Measurements from ENCODE around the gene SNX2.
"Not testable (repeated sequence)": the region's sequence is repeated elsewhere in the genome, so short reads cannot be mapped to it uniquely, and the experiment has no call there.

Gene SNX2

DNA sequence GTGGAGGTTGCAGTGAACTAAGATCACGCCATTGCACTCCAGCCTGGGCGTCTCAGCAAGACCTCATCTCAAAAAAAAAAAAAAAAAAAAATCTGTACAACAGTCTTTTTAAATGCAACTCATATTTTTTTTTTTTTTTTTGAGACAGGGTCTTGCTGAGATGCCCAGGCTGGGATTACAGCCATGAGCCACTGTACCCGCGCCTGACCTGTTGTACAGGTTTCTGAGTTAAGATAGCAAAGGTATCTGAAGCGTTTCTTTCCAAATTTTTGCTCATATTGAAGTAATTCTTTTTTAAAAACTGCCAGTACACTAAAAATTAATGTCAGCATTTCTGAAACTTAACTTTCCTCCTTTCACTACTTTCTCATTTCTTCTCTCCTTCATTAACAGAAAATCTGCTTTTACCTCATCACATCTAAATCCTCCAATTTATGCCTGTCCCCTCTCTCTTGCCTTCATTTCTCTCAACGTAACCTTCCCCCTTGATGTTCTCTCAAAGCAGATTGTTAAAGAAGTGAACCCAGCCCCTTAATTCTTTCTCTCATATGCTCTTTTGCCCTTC, 67.2 kb downstream of the SNX2 start:
- no peak for DNase-seq (ENCODE audit: low read depth in 3 of 3, low spot score in 1 of 3)

DNA sequence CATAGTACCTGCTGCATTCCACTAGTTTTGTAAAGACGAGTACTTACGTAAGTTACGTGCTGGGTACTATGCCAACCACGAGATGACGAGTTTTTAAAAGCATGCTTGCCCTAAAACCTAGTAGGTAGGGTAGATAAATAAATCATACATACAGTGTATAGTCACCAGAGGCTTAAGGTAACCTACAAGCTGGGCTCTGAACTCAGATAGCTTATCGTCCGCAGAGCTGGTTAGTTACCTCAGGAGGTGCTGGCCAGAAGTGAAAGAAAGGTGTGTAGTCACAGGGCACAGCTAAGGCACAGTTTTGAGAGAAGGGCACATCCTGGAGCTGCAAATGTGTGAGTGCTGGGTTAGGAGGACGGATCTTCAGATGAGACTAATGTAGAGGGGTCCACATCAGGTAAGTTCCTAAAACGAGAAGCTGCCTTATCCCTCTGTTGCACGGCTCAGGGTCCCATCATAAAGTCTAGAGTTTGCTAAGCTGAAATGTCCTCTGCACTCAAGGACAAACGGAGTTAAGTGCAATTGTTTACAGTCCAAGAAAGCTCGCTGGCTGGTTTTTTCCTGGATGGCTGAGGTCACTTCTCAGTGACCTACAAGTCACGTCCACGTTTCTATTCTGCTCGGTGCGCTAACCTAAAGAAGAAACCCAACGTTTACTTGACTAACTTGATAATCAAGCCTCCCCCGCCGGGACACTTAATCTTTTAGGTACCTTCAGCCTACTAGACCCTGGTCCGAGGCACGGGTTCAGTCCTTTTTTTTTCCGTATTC, 69.4 kb downstream of the SNX2 start:
- no peak for DNase-seq (ENCODE audit: low read depth in 3 of 3, low spot score in 1 of 3)

DNA sequence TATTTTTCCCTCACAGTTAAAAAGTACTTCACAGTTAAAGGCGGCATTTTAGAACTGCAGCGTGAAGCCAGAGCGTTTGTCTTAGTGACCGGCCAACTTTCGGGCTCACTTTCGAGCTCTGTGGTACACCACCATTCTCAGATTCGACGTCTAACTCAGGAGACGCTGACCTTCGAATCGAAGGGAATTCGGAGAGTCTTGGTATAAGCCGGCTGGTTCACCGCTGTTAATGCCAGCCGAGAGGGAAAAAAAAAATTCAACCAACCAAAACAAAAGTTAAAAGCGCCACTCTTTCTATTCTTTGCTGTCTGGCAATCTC, 70.0 kb downstream of the SNX2 start:
- no peak for DNase-seq (ENCODE audit: low read depth in 3 of 3, low spot score in 1 of 3)

DNA sequence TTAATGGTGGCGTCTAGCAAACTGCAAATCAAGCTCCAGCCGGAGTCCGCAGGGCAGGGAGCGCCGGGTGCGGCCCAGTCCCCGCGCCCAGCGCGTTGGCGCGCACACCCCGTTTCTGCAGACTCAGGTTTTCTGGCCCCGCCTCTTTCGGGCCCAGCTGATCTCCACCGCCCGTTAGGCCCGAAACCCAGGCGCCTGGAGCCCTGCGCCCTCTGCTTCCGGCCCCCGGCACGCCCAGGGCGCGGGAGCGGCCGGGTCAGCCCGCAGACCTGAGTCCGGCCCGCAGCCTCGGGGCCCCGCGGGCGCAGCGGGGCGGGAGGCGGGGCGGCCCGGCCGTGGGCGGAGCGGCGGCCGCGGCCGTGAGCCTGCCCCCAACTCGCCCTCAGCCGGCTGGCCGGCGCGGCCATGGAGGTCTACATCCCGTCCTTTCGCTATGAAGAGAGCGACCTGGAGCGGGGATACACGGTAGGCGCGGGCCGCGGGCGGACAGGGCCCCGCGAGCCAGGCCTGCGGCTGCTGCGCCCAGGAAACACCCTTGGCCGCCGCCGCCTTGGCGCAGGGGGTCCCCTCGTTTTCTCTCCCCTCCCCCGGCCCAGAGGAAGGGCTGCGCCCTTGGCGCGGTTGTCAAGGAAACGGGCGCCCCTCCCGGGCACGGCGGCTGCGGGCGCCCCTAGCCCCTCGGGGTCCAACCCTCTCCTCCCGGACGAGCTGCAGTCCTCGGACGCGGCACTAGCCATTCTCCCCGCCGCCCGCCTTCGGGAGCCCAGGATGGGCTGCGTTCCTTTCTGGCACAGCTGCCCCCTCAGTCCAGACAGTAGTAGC, 70.6 kb downstream of the SNX2 start, which contains the start of gene SNX24:
SNX24 (plus strand) TSS at position 385 of the 822 bp plus-strand sequence; CDS start at position 406, 21 bp downstream.
- peak; percentile 18 to 44 (median 32) for DNase-seq (ENCODE audit: low read depth in 3 of 3, low spot score in 1 of 3)

DNA sequence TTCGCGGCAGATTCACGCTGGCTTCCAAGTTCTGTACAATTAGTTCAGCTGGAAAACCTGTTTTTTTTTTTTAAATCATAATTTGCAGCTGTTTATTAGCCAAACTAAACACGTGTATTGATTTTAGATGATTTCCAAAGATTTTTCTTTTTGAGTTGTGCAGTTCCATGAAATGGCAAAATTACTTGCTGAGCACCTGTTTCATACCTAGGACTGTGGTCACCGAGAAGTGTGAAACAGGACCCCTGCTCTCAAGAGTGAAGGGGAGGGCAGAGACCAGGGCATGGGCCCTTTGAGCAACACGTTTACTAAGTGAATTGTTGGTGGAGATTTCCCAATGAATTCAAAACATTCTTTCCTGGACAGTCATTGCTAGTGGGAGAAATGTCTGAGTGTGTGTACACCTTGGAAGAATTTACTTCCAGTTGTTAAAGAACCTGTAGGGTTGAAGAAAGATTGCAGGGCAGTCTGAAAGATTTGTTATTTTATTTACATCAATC, 71.2 kb downstream of the SNX2 start:
- DNase-seq (ENCODE audit: low read depth in 3 of 3, low spot score in 1 of 3), result no peak

DNA sequence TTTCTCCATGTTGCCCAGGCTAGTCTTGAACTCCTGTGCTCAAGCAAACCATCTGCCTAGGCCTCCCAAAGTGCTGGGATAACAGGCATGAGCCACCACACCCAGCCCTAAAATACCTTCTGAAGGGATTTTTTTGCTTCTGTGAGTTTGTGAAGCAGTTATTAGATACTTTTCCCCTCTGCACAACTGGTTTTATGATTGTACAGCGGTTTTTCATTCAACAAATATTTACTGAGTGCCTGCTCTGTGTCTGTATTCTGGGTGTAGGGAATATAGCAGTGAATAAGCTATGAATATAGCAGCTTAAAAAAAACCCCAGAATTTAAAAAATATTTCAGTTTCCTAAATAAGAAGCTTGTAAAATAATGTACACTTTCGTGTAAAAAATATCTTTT, 72.8 kb downstream of the SNX2 start:
- DNase-seq (ENCODE audit: low read depth in 3 of 3, low spot score in 1 of 3), result no peak

DNA sequence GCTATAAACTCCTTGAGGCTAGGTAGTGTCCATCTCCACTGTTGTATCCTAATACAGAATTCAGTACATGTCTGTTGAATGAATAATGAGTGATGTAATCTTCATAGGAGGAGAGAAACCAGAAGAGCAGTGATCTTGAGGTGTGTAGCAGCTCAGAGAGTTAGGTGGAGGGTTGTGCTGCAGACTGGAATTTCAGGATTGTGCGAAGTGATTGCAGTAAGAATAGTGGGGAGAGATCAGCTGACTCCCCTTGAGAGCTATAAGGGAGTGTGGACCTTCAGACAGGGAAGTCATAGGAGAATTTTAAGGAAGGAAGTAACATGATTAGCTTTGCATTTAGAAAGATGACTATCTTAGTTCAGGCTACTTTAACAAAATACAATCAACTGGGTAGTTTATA, 74.9 kb downstream of the SNX2 start:
- DNase-seq (ENCODE audit: low read depth in 3 of 3, low spot score in 1 of 3), result no peak

DNA sequence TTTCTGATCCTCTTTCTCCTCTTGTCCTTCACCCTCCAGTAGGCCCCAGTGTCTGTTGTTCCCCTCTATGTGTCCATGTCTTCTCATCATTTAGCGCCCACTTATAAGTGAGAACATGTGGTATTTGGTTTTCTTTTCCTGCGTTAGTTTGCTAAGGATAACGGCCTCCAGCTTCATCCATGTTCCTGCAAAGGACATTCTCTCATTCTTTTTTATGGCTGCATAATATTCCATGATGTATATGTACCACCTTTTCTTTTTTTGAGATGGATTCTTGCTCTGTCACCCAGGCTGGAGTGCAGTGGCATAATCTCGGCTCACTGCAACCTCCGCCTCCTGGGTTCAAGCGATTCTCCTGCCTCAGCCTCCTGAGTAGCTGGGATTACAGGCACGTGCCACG, 82.7 kb downstream of the SNX2 start:
- not testable (repeated sequence) for DNase-seq (ENCODE audit: low read depth in 3 of 3, low spot score in 1 of 3)

DNA sequence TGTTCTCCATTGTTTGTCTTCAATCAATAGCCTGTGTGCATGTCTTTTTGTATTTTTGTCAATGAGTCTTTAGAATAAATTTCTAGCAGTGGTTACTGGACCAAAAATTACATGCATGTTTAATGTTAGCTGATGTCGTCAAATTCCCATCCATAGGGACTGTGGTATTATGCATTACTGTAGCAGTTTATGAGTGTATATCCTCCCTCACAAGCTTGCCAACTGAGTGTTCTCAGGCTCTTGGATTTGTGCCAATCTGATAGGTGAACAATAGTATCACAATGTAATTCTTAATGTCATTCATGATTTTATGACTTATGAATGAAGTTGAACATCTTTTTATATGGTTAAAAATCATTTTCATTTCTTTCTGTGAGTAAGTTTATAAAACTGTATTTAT, 83.6 kb downstream of the SNX2 start:
- DNase-seq (ENCODE audit: low read depth in 3 of 3, low spot score in 1 of 3), result no peak

DNA sequence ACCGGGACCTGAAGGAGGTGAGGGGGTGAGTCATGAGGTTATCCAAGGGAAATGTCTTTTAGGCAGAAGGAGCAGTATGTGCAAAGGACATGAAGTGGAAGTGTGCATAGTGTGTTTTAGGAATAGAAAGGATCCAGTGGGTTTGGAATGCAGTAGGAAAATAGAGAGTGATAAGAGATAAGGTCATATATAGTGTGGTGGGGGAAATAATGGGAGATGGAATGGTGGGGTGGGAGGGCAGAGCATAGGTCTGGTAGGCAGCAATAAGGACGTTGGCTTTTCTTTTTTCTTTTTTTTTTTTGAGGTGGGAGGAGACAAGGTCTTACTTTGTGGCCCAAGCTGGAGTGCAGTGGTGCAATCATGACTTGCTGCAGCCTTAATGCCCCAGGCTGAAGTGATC, 88.4 kb downstream of the SNX2 start:
- no peak for DNase-seq (ENCODE audit: low read depth in 3 of 3, low spot score in 1 of 3)

DNA sequence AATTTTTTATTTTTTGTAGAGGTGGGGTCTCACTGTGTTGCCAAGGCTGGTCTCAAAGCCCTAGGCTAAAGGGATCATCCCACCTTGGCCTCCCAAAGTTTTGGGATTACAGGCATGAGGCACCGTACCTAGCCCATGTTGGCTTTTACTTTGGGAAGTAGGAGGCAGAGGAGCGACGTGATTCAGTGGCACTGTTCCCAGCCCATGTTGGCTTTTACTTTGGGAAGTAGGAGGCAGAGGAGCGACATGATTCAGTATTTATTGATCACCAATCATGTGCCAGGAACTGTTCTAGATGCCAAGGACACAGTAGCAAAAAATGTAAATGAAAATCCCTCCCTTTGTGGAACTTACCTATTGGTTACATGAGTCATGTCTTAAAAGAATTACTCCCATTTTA, 88.8 kb downstream of the SNX2 start:
- no peak for DNase-seq (ENCODE audit: low read depth in 3 of 3, low spot score in 1 of 3)

DNA sequence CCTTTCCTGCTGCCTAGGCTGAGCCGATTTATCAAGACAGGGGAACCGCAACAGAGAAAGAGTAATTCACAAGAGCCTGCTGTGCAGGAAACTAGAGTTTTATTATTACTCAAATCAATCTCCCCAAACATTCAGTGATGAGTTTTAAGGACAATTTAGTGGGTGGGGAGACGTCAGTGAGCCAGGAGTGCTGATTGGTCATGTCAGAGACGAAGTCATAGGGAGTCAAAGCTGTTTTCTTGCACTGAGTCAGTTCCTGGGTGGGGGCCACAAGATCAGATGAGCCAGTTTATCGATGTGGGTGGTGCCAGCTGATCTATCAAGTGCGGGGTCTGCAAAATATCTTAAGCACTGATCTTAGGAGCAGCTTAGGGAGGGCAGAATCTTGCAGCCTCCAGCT, 89.5 kb downstream of the SNX2 start:
- DNase-seq (ENCODE audit: low read depth in 3 of 3, low spot score in 1 of 3), result no peak

DNA sequence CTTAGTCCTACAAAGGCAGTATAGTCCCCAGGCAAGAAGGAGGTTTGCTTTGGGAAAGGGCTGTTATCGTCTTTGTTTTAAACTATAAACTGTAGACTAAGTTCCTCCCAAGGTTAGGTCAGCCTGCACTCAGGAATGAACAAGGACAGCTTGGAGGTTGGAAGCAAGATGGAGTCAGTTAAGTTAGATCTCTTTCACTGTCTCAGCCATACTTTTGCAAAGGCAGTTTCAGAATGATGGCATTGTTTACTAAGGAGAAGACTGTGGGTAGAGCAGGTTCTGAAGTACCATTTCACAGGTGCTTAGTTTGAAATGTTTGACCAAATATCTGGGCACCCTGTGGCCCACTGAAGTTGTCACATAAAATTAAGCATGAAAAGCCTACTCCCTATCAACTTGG, 90.0 kb downstream of the SNX2 start:
- no peak for DNase-seq (ENCODE audit: low read depth in 3 of 3, low spot score in 1 of 3)

DNA sequence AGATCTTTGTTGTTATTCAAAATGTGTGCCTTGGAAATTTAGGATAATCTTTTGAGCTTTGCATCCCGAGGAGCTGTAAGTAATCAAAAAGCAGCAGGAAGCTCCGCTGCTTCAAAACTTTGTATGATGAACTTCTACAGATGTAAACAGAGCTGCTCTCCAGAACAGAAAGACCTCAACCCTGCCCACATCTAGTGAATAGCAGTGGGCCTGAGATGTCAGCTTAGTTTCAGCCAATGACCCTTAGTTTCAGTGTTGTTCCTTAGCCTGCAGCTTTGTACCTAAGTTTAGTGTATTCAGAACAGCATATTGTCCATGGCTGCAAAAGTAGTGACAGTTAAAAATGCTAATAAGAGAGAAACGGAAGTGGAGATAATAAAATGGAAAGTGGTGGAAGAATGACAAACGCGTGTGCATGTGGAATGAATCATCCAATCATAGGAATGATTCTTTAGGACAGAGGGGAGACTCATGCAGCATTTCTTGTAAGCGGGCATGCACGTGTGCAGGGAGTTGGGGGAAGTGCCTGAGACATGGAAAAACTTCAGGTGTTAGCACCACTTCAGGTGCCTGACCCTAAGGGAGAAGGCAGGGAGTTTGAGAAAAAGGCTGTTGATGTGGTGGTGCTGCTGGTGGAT, 95.5 kb downstream of the SNX2 start:
- DNase-seq (ENCODE audit: low read depth in 3 of 3, low spot score in 1 of 3), result no peak

DNA sequence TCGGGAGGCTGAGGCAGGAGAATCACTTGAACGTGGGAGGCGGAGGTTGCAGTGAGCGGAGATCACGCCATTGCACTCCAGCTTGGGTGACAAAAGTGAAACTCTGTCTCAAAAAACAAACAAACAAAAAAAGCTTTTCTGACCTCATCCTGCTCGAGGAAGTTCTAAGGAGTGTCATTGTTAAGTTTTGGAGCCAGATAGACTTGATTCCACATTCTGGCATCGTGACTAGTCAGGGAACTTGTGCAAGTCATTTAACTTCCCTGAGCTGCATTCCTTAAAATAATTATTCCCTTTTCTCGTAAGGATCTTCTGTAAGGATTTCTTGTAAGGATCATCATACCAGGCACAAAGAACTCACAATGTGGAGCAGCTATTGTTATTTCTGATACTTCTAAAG, 96.8 kb downstream of the SNX2 start:
- DNase-seq (ENCODE audit: low read depth in 3 of 3, low spot score in 1 of 3), result no peak

DNA sequence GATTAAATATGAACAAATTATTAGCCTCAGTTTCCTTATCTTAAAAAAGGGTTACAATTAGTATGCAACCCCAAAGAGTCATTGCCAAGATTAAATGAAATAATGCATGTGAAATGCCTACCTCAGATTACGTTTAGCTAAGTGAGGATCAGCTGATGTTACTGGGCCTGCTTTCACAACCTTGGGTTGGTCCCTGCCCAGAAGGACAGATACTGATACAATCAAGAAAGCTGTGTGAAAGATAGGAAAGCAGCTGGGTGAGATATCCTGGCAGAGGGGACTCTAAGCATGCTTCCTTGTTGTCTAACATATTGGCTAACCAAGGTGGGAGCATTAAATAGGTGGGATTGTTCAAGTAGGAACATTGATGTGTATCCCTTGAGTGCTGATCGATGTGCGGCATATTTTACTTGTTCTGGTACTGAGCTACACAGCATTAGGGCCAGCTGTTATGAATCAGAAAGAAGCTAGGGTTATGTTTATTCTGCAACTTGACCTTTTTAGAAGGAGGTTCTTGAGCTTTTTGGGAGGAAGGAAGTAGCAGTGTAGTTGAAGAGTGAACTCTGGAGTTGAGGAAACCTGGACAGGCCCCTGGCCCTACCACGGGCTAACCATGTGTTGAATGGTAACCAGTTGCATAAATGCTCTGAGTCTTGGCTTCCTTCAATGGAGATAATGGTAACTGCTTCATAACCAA, 99.4 kb downstream of the SNX2 start:
- DNase-seq (ENCODE audit: low read depth in 3 of 3, low spot score in 1 of 3), result no peak

DNA sequence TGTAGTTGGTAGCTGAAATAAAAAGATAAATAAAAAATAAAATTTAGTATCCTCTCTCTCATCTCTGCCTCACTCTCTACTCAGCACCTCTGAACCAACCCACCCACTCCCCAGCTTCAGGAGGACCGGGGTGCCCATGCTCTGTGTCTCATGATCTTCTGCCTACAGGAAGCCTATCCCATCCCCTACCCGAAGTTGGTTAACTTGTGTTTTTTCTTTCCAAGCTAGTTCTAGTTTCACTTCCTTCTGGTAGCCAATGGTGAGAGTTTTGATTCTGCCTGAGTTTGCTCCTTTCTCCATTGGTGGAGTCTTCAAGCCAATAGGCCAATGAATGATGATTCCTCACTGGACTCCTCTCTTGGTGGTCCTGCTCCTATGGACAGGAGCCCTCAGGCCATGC, 102.6 kb downstream of the SNX2 start:
- no peak for DNase-seq (ENCODE audit: low read depth in 3 of 3, low spot score in 1 of 3)

DNA sequence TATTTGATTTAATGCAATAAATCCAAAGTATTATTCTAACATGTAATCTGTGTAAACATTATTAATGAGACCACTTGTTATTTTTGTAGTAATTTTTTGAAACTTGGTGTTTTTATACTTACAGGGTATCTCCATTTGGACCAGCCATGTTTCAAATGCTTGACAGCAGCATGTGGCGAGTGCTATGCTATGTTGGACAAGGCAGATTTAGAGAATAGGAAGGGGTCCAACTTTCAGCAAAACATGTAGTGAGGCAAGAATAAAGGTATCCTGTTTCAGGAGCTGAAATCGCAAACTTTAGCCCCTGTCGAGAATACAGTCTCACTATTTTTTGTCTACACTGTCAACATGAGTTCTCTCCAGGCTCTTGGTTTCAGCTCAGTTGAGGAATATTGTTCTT, 104.2 kb downstream of the SNX2 start:
- no peak for DNase-seq (ENCODE audit: low read depth in 3 of 3, low spot score in 1 of 3)
